HCT116 (cell line): ENCODE results near the gene KRTAP17-1. TPM values are rescaled to one million over a fixed set of nuclear protein-coding genes. Genes with fewer than 3 reads are reported as not detected.

Experiments used
- ATAC-seq: fragments of 200-7000 bp; cut with Tn5 transposase; 2 replicates; pipeline ENCODE4 v1.9.1; 2020; ENCODE audit warnings: mild to moderate bottlenecking, moderate library complexity
- BruUV-seq: library from RNA; stranded (reverse); fragments of 400-500 nt; replicated peaks from 2 replicates; lab custom pipeline; 2021; lab: Mats Ljungman, UMichigan
- CTCF ChIA-PET: fragments of 300-600 bp; sonication (Branson Sonifier 250); formaldehyde crosslinking; loops from one replicate; lab custom pipeline; 2021; ENCODE audit warnings: antibody characterized with exemption; lab: Charles Lee
- POLR2A ChIA-PET: fragments of 300-600, 350-600 bp; sonication (Branson Sonifier 250); formaldehyde crosslinking; loops from one replicate; lab custom pipeline; 2021; ENCODE audit warnings: antibody characterized with exemption; lab: Charles Lee
- RAD21 ChIA-PET, 2 experiments: fragments of 300-600 bp; sonication (Branson Sonifier 250); formaldehyde crosslinking; loops; one replicate each; lab custom pipeline; 2023; ENCODE audit warnings: low total read pairs in 2 of 2; ENCODE audit not compliant: uncharacterized antibody in 2 of 2, unreplicated experiment in 2 of 2, low non-redundant PET in 1 of 2; lab: Charles Lee
- DNase-seq: peaks from one replicate; pipeline ENCODE4 v3.0.0-alpha.2; 2010; ENCODE audit warnings: low read depth, low spot score
- H2AFZ ChIP-seq: fragments of 200-600 bp; shearing (Covaris generic), sonication (generic); 2 replicates; pipeline ENCODE4 v1.6.1; 2017; ENCODE audit warnings: low read depth, mixed run types, mixed read lengths, antibody characterized with exemption, low read length; ENCODE audit not compliant: poor library complexity, severe bottlenecking
- H3K27ac ChIP-seq: 2 replicates; pipeline ENCODE4 v1.5.1; 2012; ENCODE audit warnings: low read depth, low read length
- H3K27me3 ChIP-seq: fragments of 200-600 bp; sonication (generic); 2 replicates; pipeline ENCODE4 v1.6.1; 2016; ENCODE audit warnings: mixed run types, low read length, mixed read lengths; ENCODE audit not compliant: insufficient read depth
- H3K36me3 ChIP-seq, 2 experiments: fragments of 200-500 bp in 1 of 2; fragments of 200-600 bp in 1 of 2; sonication (Bioruptor generic) in 1 of 2; sonication (generic) in 1 of 2; 2 replicates each; pipeline versions ENCODE4 v1.5.1 to v1.6.1; 2014 to 2016; ENCODE audit warnings: low read length in 2 of 2, inconsistent platforms in 1 of 2, mixed read lengths in 1 of 2, mixed run types in 1 of 2; ENCODE audit not compliant: insufficient read depth in 2 of 2, control insufficient read depth in 1 of 2
- H3K4me1 ChIP-seq, 2 experiments: fragments of 200-600 bp in 1 of 2; sonication (generic) in 1 of 2; 2 replicates each; pipeline versions ENCODE4 v1.5.1 to v1.6.1; 2012 to 2017; ENCODE audit warnings: low read length in 2 of 2, inconsistent platforms in 1 of 2, mild to moderate bottlenecking in 1 of 2, mixed read lengths in 1 of 2, mixed run types in 1 of 2, moderate library complexity in 1 of 2; ENCODE audit not compliant: insufficient read depth in 2 of 2, control insufficient read depth in 1 of 2
- H3K4me2 ChIP-seq: fragments of 200-600 bp; sonication (generic); 2 replicates; pipeline ENCODE4 v1.6.1; 2017; ENCODE audit warnings: mixed run types, low read length, mixed read lengths
- H3K4me3 ChIP-seq, 2 experiments: fragments of 200-600 bp in 1 of 2; sonication (generic) in 1 of 2; replicated peaks in 1 of 2; 2 replicates each; pipeline ENCODE4 v1.5.1; 2011 to 2016; ENCODE audit warnings: low read length in 2 of 2, control low read depth in 1 of 2, low read depth in 1 of 2, mild to moderate bottlenecking in 1 of 2, mixed read lengths in 1 of 2, mixed run types in 1 of 2
- H3K79me2 ChIP-seq: fragments of 200-600 bp; sonication (generic); 2 replicates; pipeline ENCODE4 v1.6.1; 2017; ENCODE audit warnings: mild to moderate bottlenecking, mixed run types, low read length, moderate library complexity, mixed read lengths; ENCODE audit not compliant: insufficient read depth
- H3K9ac ChIP-seq: fragments of 200-600 bp; sonication (generic); 2 replicates; pipeline ENCODE4 v1.6.1; 2016; ENCODE audit warnings: low read length, mixed read lengths
- H3K9me2 ChIP-seq: fragments of 200-600 bp; sonication (generic), shearing (Covaris generic); 2 replicates; pipeline ENCODE4 v1.6.1; 2017; ENCODE audit warnings: mixed run types, mild to moderate bottlenecking, moderate library complexity; ENCODE audit not compliant: insufficient read depth
- H3K9me3 ChIP-seq, 2 experiments: fragments of 200-500 bp in 1 of 2; fragments of 200-600 bp in 1 of 2; sonication (Bioruptor generic) in 1 of 2; sonication (generic) in 1 of 2; 2 replicates each; pipeline ENCODE4 v1.6.1; 2014 to 2017; ENCODE audit warnings: low read length in 2 of 2, mixed read lengths in 2 of 2, inconsistent platforms in 1 of 2, low read depth in 1 of 2, mild to moderate bottlenecking in 1 of 2, mixed run types in 1 of 2, moderate library complexity in 1 of 2; ENCODE audit not compliant: control insufficient read depth in 1 of 2, insufficient read depth in 1 of 2
- H4K20me1 ChIP-seq: fragments of 200-600 bp; sonication (generic), shearing (Covaris generic); 2 replicates; pipeline ENCODE4 v1.6.1; 2017; ENCODE audit warnings: mixed run types, mild to moderate bottlenecking, moderate library complexity; ENCODE audit not compliant: insufficient read depth
- CBX3 ChIP-seq: IDR thresholded peaks from 2 replicates; pipeline ENCODE4 v1.6.1; 2012; ENCODE audit warnings: low read depth
- CEBPB ChIP-seq: IDR thresholded peaks from 2 replicates; pipeline ENCODE4 v1.6.1; 2012; ENCODE audit warnings: low read depth
- EGR1 ChIP-seq: IDR thresholded peaks from 2 replicates; pipeline ENCODE4 v1.6.1; 2012; ENCODE audit warnings: low read depth
- ELF1 ChIP-seq: IDR thresholded peaks from 2 replicates; pipeline ENCODE4 v1.6.1; 2012; ENCODE audit warnings: low read depth, borderline replicate concordance
- EZH2 ChIP-seq: fragments of 200-600 bp; sonication (generic); IDR thresholded peaks from 2 replicates; pipeline ENCODE4 v1.6.1; 2017; ENCODE audit warnings: antibody characterized with exemption, mixed run types
- RAD21 ChIP-seq: IDR thresholded peaks from 2 replicates; pipeline ENCODE4 v1.6.1; 2012; ENCODE audit warnings: low read depth, mild to moderate bottlenecking
- SIN3A ChIP-seq: IDR thresholded peaks from 2 replicates; pipeline ENCODE4 v1.6.1; 2012; ENCODE audit warnings: low read depth
- SP1 ChIP-seq: IDR thresholded peaks from 2 replicates; pipeline ENCODE4 v1.6.1; 2012; ENCODE audit warnings: low read depth
- TCF7L2 ChIP-seq: IDR thresholded peaks from 2 replicates; pipeline ENCODE4 v1.7.0; 2011; ENCODE audit warnings: borderline replicate concordance, inconsistent platforms; ENCODE audit not compliant: insufficient read depth, insufficient read length; ENCODE audit errors: extremely low read depth
- YY1 ChIP-seq: IDR thresholded peaks from 2 replicates; pipeline ENCODE4 v1.6.1; 2011; ENCODE audit warnings: low read length, low read depth, moderate library complexity, mild to moderate bottlenecking; ENCODE audit not compliant: insufficient replicate concordance; ENCODE audit errors: extremely low read depth
- ZFX ChIP-seq: fragments of 450-650 bp; IDR thresholded peaks from 2 replicates; pipeline ENCODE4 v1.6.1; 2017
- ZNF274 ChIP-seq: fragments of 200-500 bp; sonication (Bioruptor generic); IDR thresholded peaks from 2 replicates; pipeline ENCODE4 v1.6.1; 2014; ENCODE audit warnings: mild to moderate bottlenecking, low read depth, low read length, inconsistent platforms
- intact Hi-C: fragments of 100-400 bp; cut with micrococcal nuclease; formaldehyde crosslinking; loops from 2 replicates; pipeline ENCODE4 v1.10.0; 2022
- total RNA-seq: library from RNA; stranded (reverse); gene quantifications from one replicate; pipeline ENCODE4 v1.2.1, GENCODE V29; 2021; ENCODE audit not compliant: unreplicated experiment
- TF ChIP-seq, protein P1 (sequence below): IDR thresholded peaks from 2 replicates; pipeline ENCODE4 v1.6.1; 2012; ENCODE audit warnings: low read depth
- TF ChIP-seq, protein P2 (sequence below): IDR thresholded peaks from 2 replicates; pipeline ENCODE4 v1.6.1; 2011; ENCODE audit warnings: mild to moderate bottlenecking, low read length, moderate library complexity; ENCODE audit not compliant: insufficient replicate concordance; ENCODE audit errors: extremely low read depth
- TF ChIP-seq, protein P3 (sequence below), 3 experiments: fragments of 200-600 bp in 1 of 3; sonication (generic) in 1 of 3; IDR thresholded peaks in 2 of 3; conservative IDR thresholded peaks in 1 of 3; 2 replicates each; pipeline ENCODE4 v1.5.1; 2012 to 2017; ENCODE audit warnings: low read depth in 2 of 3, low read length in 2 of 3, antibody characterized with exemption in 1 of 3, borderline replicate concordance in 1 of 3, control low read depth in 1 of 3, mild to moderate bottlenecking in 1 of 3, mixed read lengths in 1 of 3, mixed run types in 1 of 3, moderate library complexity in 1 of 3; ENCODE audit not compliant: insufficient read depth in 1 of 3

Gene KRTAP17-1
- total RNA-seq, 1 experiment from 2014 or later = not detected

DNA sequence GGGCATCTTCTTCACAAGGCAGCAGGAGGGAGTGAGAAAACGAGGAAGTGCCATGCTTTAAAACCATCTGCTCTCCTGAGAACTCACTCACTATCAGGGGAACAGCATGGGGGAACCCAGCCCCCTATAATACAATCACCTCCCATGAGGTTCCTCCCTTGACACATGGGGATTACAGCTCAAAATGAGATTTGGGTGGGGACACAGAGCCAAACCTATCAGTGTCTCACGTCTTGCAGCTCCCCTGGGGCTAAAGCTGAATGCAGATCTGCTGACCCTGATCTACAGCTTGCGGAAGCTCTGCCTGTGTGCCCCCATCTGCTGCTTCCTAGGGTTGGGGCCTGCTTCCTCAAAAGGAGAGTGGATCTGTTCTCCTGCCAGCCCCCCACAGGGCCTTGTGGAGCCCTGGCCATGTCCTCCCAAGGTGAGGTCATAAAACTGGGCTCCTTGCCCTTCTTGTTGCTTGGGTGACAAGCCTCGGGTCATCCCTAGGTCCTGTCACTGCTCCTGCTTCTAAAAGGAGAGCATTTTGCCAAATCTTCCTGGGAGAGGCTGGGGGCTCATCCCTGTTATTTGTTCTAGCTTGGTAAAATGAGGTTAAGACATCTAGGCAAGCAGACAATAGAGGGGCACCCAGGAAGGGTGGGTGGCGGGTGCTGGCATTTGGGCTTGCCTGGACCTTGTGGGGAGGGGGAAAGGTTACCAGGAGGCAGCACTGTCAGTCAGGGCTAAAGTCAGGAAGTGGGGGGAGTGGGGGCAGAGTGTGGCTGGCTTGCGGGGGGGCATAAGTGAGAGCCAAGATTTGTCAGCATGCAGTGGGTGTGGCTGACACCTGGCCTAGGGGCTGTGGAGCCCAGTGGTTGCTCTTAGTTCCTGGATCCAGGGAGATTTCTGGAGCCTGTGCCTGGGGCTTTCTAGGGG lies 19.1 kb upstream of the KRTAP17-1 start:
- Histone ChIP-seq H3K79me2 (no peaks in the 10 kb centered on the region), H3K36me3 (no peaks in the 10 kb centered on the region), H3K4me2 (no peak overlapping the region), H4K20me1 (no peaks in the 10 kb centered on the region), H3K9me3 (no peaks in the 10 kb centered on the region), H3K9ac (no peak overlapping the region), H3K4me1 (peaks cover under 1 to 17% of the 10 kb centered on the region in 2 experiments; a peak in 3 of 4 replicates), H3K4me3 (no peak overlapping the region), H3K27me3 (no peaks in the 10 kb centered on the region), H3K9me2 (no peaks in the 10 kb centered on the region), H3K27ac (no peak overlapping the region), H2AFZ (no peak overlapping the region)
- ChIA-PET CTCF (interaction anchor here (0.9 kb wide), 1 partner anchor 11 kb away, joined by 3 read pairs; no protein-coding TSS in a partner anchor), POLR2A (no interaction called here), RAD21 (no interaction called here)
- DNase-seq (no peak), ATAC-seq (no peak)
- TF ChIP-seq EZH2 (no peak), CBX3 (no peak), ZFX (no peak), TCF7L2 (no peak), ZNF274 (no peak), RAD21 (no peak), YY1 (no peak), SP1 (no peak), SIN3A (no peak), ELF1 (no peak), EGR1 (no peak), CEBPB (no peak)
- TF ChIP-seq, protein P1, sequence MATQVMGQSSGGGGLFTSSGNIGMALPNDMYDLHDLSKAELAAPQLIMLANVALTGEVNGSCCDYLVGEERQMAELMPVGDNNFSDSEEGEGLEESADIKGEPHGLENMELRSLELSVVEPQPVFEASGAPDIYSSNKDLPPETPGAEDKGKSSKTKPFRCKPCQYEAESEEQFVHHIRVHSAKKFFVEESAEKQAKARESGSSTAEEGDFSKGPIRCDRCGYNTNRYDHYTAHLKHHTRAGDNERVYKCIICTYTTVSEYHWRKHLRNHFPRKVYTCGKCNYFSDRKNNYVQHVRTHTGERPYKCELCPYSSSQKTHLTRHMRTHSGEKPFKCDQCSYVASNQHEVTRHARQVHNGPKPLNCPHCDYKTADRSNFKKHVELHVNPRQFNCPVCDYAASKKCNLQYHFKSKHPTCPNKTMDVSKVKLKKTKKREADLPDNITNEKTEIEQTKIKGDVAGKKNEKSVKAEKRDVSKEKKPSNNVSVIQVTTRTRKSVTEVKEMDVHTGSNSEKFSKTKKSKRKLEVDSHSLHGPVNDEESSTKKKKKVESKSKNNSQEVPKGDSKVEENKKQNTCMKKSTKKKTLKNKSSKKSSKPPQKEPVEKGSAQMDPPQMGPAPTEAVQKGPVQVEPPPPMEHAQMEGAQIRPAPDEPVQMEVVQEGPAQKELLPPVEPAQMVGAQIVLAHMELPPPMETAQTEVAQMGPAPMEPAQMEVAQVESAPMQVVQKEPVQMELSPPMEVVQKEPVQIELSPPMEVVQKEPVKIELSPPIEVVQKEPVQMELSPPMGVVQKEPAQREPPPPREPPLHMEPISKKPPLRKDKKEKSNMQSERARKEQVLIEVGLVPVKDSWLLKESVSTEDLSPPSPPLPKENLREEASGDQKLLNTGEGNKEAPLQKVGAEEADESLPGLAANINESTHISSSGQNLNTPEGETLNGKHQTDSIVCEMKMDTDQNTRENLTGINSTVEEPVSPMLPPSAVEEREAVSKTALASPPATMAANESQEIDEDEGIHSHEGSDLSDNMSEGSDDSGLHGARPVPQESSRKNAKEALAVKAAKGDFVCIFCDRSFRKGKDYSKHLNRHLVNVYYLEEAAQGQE = no peak
- TF ChIP-seq, protein P2, sequence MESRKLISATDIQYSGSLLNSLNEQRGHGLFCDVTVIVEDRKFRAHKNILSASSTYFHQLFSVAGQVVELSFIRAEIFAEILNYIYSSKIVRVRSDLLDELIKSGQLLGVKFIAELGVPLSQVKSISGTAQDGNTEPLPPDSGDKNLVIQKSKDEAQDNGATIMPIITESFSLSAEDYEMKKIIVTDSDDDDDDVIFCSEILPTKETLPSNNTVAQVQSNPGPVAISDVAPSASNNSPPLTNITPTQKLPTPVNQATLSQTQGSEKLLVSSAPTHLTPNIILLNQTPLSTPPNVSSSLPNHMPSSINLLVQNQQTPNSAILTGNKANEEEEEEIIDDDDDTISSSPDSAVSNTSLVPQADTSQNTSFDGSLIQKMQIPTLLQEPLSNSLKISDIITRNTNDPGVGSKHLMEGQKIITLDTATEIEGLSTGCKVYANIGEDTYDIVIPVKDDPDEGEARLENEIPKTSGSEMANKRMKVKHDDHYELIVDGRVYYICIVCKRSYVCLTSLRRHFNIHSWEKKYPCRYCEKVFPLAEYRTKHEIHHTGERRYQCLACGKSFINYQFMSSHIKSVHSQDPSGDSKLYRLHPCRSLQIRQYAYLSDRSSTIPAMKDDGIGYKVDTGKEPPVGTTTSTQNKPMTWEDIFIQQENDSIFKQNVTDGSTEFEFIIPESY = no peak
- TF ChIP-seq, protein P3, sequence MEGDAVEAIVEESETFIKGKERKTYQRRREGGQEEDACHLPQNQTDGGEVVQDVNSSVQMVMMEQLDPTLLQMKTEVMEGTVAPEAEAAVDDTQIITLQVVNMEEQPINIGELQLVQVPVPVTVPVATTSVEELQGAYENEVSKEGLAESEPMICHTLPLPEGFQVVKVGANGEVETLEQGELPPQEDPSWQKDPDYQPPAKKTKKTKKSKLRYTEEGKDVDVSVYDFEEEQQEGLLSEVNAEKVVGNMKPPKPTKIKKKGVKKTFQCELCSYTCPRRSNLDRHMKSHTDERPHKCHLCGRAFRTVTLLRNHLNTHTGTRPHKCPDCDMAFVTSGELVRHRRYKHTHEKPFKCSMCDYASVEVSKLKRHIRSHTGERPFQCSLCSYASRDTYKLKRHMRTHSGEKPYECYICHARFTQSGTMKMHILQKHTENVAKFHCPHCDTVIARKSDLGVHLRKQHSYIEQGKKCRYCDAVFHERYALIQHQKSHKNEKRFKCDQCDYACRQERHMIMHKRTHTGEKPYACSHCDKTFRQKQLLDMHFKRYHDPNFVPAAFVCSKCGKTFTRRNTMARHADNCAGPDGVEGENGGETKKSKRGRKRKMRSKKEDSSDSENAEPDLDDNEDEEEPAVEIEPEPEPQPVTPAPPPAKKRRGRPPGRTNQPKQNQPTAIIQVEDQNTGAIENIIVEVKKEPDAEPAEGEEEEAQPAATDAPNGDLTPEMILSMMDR (IDR thresholded peaks at IDR 0.05 in 2 of 3, conservative IDR thresholded peaks at IDR 0.05 in 1 of 3; ENCODE audit: borderline replicate concordance in 1 of 3, insufficient read depth in 1 of 3, low read depth in 2 of 3, low read length in 2 of 3) = no peak
- intact Hi-C loops = no loop called here
- BruUV-seq = no TSS peak
